Activated CD8-positive, alpha-beta memory T cell treated with anti-CD3 and anti-CD28 coated beads, Interleukin-2, amount 50 U/mL, for 48 hours (primary cell): ENCODE results near the gene MRPL10.

ENCODE experiments used
- DNase-seq: peaks from one replicate; pipeline ENCODE4 v3.0.0-alpha.2; 2020

MRPL10 gene

DNA sequence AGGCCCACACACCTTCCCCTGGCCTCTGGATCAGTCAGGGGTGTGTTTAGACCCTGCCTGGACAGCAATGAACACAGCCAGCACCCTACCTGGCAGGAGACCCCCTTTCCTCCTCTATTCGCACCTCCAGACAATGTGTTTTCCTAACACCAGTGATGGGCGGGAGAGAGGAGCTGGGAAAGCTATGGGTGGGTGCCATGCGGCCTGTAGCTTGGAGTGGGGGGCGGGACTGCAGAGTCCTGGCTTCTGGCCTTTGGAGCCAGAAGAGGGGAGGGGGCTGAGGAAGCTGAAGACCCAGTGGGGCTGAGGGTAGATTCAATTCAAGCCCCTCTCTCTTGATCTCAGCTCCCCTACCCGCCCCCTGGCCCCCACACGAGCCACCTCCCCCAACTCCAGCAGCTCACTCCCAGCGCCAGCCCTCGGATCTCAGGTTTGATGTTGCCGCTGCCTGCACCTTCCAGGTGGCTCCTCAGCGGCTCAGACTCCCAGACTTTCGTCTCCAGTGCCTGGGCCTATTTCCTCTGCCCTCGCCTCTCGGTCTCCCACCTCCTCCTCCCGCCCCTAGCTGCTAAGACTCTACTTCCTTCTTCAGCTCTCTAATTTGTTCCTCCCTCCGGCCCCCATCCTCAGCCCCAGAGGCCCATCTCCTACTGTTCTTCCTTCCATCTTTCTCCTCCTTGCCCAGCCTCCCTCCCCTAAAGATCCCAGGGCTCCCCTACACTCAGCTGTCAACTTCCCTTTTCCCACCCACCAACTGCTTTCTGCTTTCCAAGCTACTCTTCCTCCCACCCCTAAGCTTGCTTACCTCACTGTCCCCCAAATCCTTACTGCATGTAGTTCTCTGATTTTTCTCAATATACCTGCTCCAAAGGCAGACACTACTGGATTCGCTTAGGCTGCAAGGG lies 26.5 kb upstream of the MRPL10 start:
- DNase-seq = no peak

DNA sequence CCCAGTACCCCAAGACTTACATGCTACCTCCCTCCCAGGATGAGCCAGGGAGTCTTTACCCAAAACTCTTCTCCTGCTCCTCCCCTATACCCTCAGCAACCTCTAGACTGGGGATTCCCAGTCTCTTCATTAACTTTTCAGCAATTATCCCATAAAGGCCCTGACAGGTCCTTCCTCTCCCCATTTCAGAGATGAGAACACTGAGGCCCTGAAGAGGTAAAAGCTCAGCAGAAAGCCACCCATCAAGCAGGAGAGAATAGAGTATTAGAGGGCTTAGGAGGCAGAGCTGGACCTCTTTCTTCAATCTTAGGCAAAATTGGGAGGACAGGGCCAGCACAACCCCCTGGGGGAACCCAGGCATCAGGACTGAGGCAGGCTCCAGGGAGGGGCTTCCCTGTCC lies 25.5 kb upstream of the MRPL10 start:
- no peak for DNase-seq

DNA sequence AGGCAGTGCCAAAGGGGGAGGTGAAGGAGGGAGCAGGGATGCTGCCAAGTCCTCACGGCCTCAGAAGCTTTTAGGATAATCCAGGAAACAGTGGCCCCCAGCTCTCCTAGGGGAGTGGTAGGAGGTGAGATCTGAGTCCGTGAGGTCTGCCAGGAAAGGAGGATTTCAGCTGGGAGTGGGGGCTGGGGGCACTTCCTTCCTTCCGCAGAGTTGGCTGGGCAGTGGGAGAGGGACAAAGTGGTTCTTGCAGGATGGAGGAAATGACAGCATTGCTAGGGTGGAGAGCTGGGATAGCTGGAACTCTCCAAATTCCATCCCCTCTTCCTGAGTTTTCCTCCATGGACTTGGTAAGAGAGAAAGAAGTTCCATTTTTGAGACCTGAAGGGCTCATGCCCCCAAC lies 24.4 kb upstream of the MRPL10 start:
- no peak for DNase-seq

DNA sequence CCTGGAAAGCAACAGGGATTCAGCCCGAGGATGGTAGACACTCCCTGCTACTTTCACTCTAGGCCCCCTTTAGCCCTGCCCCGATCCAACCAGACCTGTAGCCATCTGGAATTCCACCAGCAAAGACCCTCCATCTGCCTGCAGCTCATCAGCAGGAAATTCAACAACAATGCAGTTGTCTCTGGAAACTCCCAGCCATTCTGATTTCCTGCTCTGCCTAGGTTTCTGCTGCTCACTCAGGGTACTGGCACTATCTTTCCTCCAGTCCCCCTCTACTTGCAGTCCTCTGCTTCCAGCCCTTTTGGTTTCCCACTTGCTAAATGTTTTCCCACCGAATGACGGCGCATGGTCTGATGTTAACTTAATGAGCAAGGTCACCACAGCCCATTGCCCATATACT lies 22.3 kb upstream of the MRPL10 start:
- DNase-seq = no peak

DNA sequence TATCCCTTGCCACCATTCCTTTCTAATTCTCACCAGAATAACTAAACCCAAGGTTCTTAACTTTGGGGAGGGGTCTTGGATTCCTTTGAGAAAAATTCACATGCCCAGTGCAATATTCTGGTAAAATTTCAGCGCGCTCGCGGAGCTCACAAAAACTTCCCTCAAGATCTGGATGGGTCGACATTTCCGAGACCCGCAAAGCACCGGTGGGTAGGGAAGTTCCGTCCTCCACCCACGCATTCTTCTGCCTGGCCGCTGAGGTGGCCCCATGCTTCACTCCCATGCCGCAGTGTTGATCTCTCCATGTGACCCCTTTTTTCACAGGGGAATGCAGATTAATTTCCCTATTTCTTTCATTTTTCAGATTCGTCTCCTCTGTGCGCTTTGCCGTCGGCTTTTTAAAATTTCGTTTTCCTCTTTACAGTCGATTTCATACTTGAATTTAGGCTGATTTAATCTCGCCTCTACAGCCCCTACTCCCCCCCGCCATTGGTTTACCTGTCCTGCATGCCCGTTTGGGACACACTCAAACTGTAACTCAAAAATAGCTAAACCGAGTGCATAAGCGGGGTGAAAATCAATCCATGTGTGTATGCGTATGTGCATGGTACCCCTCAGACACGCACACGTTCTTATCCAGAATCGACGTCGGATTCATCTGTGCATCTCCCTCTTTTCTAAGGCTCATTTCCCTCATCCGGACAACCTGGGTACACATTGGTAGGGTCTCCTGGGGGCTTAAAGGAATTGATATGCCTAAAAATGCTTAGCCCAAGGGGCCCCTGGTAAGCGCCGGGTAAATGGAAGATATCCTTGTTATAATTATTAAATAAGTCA lies 21.0 kb upstream of the MRPL10 start:
- DNase-seq = no peak

DNA sequence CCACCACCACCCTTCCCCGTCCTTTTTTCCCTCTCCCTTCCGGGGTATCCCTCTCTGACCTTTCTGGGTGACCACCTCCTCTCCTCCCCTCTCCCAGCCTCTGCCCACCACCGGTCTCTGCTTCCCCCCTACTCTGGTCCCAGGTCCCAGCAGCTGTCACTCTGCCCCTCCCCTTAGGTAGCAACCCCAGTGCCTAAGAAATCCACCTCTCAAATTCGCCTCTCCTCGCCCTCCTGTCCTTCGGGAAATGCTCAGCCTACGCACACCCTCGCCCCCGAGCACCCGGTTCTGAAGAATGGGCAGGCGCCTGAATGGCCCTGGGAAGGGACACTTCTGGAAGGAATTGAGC lies 20.4 kb upstream of the MRPL10 start:
- no peak for DNase-seq

DNA sequence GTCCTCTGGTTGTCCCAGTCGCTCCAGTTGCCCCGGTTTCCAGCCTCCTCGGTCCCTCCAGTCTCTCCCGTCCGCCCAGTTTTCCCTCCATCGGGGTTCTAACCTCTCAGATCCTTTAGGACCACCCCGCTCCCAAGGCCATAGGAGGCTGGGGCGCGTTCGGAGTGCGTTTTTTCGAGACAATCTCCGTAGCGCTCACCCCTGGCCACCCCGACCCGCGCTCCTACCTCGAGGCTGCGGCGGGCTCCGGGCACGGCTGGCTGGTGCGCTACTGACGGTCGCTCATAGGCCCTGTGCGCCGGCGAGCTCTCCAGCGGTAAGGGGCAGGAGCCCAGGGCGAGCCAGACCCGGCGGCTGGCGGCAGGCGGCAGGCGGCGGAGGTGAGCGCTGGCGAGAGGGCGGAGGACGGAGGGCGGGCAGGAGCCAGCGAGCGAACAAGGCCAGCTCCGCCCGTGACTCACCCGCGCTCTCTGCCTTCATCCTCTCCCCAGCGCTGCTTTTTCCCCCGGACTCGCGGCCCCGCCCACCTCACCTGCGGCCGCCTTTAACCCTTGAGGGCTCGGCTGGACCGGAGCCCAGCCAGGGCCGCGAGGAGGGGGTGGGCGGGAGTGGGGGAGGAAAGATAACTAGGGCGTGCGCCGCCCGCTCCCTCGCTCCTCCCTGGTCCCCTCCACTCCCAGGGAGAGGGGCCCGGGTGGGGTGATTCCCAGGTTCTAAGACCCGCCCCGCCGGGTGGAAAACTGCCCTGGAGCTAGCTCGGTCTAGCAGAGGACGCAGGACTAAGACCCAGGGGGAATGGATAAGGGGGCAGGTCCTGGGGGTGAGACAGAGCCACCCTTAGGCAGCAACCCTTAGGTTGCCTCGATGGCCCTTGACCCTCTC lies 19.6 kb upstream of the MRPL10 start, which contains the start of gene SP6:
TSS of gene SP6 (minus strand) at position 472 of the 882 bp plus-strand sequence. CDS start 2,734 bp downstream, outside the sequence.
- DNase-seq = peak; percentile 77

DNA sequence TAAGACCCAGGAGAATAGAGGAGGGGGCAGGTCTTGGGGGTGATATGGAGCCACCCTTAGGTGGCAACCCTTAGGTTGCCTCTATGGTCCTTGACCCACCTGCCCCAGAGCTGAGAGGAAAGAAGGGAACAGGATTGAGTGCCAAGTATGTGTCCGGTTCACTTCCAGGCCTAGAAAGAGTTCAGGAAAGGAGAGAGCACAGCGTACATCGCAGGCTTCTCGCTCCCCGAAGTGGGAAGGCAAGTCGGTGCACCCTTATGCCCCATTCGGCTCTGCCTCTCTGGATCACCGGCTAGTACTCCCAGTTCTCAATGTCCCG lies 19.0 kb upstream of the MRPL10 start:
- DNase-seq = no peak

DNA sequence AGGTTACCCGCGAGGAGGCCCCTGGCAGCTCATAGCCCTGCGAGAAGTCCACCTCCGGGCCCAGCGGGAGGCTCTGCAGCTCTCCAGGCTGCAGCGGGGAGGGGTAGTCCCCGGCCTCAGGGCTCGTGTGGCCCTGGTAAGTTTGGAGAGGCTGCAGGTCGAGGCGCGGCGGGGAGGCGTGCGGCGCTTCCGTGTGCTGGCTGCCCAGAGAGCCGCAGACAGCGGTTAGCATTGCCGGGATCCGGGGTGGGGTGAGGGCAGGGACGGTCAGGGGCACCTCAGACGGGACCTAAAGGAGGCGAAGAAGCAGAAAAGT lies 16.8 kb upstream of the MRPL10 start:
- no peak for DNase-seq

DNA sequence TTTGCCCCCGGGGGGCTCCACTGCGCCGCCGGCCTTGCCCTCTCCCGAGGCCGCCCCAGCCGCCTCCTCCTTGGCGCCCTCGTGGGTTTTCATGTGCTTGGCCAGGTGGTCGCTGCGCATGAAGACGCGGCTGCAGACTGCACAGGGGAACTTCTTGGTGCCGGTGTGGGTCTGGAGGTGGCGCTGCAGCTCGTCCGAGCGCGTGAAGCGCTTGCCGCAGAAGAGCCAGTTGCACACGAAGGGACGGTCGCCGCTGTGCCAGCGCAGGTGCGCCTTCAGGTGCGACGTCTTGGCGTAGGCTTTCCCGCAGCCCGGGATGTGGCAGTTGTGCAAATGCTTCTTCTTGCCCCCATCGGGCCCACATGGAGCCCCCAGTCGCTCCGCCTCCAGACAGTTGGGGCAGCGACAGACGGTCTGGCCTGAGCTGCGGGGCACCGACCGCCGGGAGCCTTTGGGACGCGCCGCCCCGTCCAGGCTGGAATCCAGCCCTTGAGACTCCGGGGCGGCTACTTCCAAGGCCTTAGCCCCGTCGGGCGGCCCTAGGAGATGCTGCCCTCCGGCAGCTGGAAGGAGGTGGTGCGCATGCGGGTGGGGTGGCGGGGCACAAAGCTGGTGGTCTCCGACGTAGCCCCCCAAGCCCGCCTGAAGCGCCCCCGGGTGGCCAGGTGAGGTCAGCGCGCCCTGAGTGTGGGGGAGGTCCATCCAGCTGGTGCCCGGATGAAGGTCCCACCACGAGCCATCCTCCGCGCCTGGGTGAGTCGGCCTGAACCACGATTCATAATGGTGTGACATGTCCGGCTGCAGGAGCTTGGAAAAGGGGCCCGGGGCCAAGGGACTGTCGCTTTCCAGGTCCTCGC lies 16.2 kb upstream of the MRPL10 start:
- DNase-seq = no peak

DNA sequence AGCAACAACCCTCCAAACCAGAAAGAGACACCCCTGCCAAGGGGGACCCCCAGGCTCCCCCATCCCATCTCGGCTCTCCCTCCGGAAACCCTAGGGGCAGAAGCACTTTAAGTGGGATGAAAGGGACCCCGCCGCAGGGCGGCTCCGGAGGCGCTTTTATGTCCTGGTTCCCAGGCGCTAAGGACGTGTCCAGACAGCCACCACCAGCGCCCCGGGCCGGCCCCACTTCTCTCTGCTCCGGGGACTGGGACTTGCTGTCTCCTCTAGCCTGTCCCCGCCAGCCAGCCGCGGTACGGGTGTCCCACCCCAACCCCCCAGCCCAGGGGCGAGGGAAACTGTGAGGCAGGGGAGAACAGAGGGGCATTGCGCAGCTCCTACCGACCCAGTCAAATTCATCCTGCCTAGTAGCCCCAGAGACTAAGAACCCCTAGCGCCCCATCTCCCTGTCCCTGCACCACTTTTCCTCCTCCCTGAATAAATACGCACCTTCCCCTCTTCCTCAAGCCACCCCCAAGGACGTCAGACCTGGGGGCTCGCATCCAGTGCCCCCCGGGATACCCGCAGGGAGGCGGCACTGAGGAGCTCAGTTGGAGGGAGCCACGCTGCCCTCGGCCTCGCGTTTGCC lies 15.5 kb upstream of the MRPL10 start:
- no peak for DNase-seq

DNA sequence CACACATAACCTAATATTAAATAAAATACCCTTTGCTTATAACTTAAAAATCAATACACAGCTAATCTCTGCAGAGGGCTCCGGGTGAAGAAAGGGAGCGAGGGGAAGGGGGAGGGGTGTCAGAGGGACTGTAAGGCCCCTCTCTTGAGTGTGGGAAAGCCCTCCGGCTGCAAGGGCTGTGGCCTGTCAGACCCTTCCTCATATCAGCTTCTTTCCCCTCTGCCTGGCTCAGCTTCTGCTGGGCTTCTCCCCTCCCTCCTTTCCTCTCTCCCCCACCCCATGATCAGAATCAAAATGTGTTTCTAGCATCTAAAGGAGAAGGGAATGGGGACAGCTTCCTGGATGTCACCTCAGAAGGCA lies 14.4 kb upstream of the MRPL10 start:
- no peak for DNase-seq

DNA sequence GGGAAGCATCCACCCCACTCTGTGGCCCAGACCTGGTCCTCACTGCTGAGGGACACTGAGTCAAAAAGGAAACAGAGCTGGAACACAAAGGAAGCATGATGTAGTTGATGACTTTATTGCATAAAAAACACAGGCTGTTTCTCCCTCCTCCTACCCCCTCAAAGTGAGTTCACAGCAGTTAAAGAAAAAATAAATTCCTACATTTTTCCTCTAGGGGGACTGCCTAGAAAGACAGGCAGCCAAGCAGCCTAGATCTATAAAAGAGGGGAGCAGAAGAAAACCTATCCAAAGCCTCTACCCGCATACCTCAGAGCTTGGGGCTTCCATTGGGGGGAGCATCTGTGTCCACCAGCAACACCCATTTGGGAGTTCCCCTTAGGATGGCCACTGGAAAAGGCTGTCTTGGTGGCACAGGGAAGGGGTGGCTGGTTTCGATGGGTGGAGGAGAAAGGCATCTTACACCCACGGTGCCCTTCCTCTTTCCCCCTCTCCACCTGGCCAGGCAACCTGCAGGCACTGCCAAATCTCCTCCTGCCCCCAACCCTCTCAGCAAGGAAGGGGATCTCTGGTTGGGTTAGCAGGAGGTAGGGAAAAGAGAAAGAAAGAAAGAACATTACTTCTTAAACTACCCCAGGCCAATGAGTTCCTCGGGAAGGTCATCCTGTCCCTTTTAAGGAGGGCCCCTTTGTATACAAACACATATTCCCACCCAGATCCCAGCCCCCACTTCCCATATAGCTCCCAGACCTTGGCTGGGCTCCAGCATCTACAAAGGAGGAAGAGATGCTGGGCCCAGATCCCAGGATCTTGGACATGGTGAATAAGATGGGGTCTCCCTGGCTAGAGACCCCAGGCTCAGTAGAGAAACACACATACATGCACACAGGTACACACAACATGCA lies 13.7 kb upstream of the MRPL10 start:
- DNase-seq = no peak

DNA sequence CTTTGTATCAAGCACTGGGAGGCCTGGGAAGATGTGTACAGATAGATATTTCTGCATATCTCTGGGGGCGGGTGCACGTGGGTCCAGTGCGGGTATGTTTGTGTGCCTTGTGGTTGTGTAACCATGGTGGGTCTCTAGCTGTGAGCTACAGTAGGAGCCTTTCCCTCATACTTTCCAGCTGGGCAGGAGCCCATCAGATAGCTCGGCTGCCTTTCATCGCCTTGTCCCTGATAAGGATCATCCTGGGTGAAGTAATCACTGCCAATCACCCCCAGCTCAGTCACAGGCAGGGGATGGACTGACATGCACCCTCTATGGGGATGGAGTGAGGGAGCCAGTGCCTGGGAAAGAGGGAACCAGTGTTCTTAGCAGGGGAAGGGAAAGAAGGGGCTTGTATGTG lies 12.9 kb upstream of the MRPL10 start:
- no peak for DNase-seq

DNA sequence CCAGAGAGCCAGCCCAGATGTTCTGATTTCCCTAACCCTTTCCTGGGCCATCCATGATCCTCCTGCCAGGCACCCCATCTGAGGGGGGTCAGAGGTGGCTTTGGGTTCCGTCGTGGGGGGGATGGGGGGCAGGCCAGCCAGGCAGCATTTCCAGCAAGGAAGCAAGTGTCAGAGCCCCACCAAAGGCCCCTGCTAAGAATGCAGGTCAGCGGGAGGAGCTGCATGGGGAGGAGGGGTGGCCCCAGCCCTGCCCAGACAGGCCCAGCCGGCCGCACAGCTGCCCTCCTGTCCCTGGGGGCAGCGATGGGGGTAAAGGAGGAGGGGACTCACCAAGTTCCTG lies 12.0 kb upstream of the MRPL10 start:
- no peak for DNase-seq

DNA sequence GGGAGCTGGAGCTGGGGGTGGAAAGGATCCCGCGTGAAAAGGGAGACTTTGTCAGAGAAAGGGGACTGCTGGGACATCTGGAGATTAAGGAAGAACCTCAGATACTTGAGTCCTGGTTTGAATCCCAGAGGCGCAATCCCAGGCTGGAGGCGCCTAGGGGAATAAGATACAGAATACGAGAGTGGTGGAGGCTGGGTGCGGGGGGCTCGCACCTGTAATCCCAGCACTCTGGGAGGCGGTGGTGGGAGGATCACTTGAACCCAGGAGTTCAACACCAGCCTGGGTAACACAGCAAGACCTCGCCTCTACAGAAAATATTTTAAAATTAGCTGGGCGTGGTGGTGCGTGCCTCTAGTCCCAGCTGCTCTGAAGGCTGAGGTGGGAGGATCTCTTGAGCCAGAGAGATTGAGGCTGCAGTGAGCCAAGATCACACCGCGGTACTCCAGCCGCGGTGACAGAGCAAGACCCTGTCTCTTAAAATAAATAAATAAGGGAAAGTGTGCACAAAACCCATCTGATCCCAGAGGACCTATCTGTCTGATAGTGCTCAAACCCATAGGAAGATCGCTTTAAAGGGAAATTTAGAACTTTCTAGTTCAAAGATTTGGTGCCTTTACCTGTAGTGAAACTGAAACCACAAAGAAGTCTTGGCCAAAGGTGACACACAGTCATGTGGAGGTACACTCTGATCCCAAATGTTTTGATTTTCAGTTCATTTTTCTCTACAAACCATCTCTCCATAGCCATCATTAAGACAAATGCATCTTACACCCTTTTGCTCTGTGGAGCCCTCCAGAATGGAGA lies 10.3 kb upstream of the MRPL10 start:
- no peak for DNase-seq

DNA sequence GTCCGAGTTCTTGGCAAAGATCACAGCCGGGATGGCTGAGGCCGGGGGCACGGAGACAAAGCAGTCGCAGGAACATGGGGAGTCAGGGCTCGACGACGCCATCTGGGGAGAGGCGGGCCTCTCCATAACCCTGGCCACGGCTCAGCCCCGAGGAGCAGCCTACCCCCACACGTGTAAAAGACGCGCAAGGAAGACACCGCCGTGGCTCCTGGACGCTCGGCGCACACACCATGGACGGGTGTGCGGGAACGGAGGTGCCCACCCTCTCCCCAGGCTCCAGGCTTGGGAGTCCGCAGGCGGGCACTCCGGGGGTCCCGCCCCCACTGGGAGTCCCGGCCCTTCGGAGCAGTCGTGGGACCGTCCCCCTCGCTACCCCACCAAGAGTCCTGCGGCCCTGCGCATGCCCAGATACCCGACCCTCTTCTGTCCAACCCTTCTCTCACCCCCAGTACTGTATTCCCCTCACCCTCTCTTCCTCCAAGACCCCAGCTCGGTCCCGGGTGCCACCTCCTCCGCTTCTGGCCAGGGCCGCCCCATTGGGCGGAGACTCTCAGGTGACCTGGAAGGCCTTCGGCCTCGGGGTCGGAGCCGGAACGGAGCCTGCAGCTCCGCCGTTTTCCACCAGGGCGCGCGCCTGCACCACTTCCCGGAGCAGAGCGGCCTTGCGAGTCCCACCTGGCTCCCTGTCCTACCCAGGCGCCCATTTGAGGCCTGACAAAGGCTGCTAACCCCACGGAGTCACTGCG lies 9.6 kb upstream of the MRPL10 start, which contains the start of gene SCRN2:
TSS of gene SCRN2 (minus strand) at position 532 of the 746 bp plus-strand sequence. CDS start at position 102, 430 bp downstream.
- DNase-seq = peak; percentile 98

DNA sequence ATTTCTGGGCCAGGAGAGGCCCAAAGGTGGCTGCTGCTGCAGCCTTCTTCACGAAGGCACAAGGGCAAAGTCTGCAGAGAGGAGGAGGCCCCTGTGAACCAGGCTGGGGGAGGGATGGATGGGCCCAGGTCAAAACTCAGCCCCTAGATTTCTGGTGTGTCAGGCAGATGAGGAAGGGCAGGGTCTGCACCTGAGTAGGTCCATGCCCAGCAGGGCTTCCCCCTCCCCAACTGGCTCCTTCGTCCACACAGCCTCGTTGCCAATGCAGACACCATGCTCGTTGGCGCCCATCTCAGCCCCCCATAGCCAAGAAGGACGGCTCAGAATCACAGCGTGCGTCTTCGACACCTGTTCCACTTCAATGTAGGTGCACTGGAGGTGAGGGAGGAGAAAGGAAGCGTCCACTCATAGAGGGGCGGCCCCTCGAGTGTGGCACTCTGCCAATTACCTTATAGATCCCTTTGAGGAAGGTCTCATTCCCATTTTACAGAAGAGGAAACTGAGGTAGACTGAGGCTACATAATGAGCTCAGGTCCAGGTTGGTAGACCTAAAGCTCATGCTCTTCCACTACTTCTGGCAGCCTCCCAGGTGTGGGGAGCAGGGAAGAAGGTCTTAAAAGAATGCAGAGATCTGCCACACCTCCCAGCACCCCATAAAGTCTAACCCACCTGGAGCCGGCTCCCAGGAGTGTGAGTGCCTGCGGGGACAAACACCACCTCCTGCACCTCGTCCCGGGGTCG lies 8.8 kb upstream of the MRPL10 start:
- DNase-seq = no peak

DNA sequence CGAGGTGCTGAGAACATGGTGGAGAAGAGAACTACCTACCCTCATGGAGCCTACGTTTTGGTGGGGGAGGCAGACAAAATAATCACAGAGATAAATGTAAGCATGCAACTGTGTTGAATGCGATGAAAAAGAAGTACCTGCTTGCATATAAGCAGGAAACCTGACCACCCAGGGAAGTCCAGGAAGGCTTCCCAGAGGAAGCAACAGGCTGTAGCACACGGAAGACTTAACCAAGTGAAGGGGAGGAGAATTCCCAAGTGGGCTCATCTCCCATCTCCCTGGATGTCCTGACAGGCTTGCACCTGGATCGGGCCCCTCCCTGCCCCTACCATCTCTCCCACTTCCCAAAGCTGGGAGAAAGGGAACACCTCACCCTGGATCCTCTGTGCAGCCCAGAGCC lies 7.7 kb upstream of the MRPL10 start:
- no peak for DNase-seq
